Large intestine (tissue), 3 donors: ENCODE measurements around the gene GPR31. TPM values are rescaled to one million over a fixed set of nuclear protein-coding genes. Genes with fewer than 3 reads are reported as not detected.

ENCODE experiments used
- DNase-seq, 2 donors: peaks; one replicate each; pipeline versions ENCODE4 v3.0.0 to v3.0.0-alpha.2; 2013
- H3K27ac ChIP-seq: one replicate; pipeline ENCODE4 v1.5.1; 2013; ENCODE audit warnings: low read length
- H3K27me3 ChIP-seq: 2 replicates; pipeline ENCODE4 v1.6.1; 2013; ENCODE audit warnings: low read length; ENCODE audit not compliant: control insufficient read depth, insufficient read depth
- H3K36me3 ChIP-seq: 2 replicates; pipeline ENCODE4 v1.6.1; 2013; ENCODE audit warnings: low read length; ENCODE audit not compliant: control insufficient read depth, insufficient read depth
- H3K4me1 ChIP-seq: one replicate; pipeline ENCODE4 v1.6.1; 2013; ENCODE audit warnings: low read length; ENCODE audit not compliant: control insufficient read depth, insufficient read depth
- H3K4me3 ChIP-seq: one replicate; pipeline ENCODE4 v1.5.1; 2013; ENCODE audit warnings: low read length
- H3K9me3 ChIP-seq: one replicate; pipeline ENCODE4 v1.6.1; 2013; ENCODE audit warnings: mild to moderate bottlenecking, low read depth, low read length, moderate library complexity; ENCODE audit not compliant: control insufficient read depth
- WGBS: methylation state at CpG from one replicate; pipeline ENCODE4 v1.1.5; 2013; ENCODE audit warnings: low lambda C conversion rate; ENCODE audit not compliant: insufficient coverage; 5-methylcytosine and 5-hydroxymethylcytosine counted together
- polyA plus RNA-seq: library from polyadenylated mRNA; unstranded; fragments of 120-200 nt; gene quantifications from one replicate; pipeline ENCODE4 v1.2.1, GENCODE V29; 2013

The GPR31 gene
- polyA plus RNA-seq, 1 donor, result 0.36 TPM

DNA sequence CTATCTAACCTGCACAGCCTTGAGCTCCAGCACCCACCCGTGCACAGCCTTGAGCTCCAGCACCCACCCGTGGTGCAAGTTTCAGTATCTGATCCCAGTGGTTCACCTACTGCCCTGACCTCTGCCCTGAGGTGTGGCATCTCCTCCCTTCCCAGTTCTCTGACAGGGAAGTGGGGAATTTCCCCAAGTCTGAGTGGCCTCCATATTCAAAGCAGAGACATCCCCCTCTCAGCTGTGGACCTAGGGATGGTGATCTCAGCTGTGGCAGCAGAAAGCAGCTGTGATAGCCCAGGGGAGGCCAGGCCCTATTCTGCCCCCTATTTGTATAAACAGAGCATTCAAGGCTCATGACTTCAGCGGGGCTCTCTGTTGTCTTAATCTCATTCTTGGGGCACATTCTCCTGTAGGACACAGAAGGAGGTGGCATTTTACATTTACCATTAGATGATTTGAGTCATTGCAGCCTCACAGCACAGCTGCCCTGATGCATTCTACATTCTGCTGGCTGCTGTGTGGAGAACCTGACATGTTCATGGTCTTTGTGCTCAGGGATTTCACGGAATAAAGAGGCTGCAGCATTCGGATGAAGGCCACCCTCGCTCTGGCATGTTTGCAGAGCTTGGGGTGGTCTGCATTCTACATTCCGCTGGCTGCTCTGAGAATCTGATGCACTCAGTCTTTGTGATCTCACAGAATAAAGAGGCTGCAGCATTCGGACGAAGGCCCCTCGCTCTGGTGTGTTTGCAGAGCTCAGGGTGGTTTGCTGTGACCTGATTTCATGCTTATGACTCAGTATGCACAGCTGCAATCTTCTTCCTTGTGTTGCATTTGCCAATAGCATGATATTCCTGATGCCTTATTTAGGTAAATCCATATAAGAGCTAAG lies 16.9 kb downstream of the GPR31 start:
- WGBS, result no CpG with 5 or more reads among the region's 10 CpGs
- Histone ChIP-seq H3K9me3 (peaks cover 2% of the 10 kb centered on the region), H3K4me1 (peaks cover 16% of the 10 kb centered on the region), H3K27ac (no peak overlapping the region), H3K4me3 (no peak overlapping the region), H3K36me3 (peaks cover 9% of the 10 kb centered on the region), H3K27me3 (no peaks in the 10 kb centered on the region)
- peak in 1 of 2 donors; percentile 59 for DNase-seq

- Histone ChIP-seq H3K9me3 (peaks cover 2% of the 10 kb centered on the region), H3K27ac (no peak overlapping the region), H3K36me3 (peaks cover 9% of the 10 kb centered on the region), H3K4me1 (peaks cover 16% of the 10 kb centered on the region), H3K27me3 (no peaks in the 10 kb centered on the region), H3K4me3 (no peak overlapping the region)
- no peak for DNase-seq
- WGBS, result no CpG with 5 or more reads among the region's 4 CpGs
Measured at GRCh38 chr6:167139761-167140160, 18.0 kb downstream of the GPR31 start.

GRCh38 chr6:167137881-167138280 lies 19.9 kb downstream of the GPR31 start:
- Histone ChIP-seq H3K27ac (no peak overlapping the region), H3K4me1 (peaks cover 16% of the 10 kb centered on the region), H3K36me3 (peaks cover 9% of the 10 kb centered on the region), H3K9me3 (no peaks in the 10 kb centered on the region), H3K4me3 (no peak overlapping the region), H3K27me3 (no peaks in the 10 kb centered on the region)
- no CpG with 5 or more reads among the region's 6 CpGs for WGBS
- DNase-seq, result no peak

GRCh38 chr6:167137081-167137480 lies 20.7 kb downstream of the GPR31 start:
- peaks cover 16% of the 10 kb centered on the region for H3K4me1 ChIP-seq
- no peaks in the 10 kb centered on the region for H3K27me3 ChIP-seq
- no peak for DNase-seq
- H3K9me3 ChIP-seq, result no peaks in the 10 kb centered on the region
- peaks cover 9% of the 10 kb centered on the region for H3K36me3 ChIP-seq
- WGBS, result no CpG with 5 or more reads among the region's 10 CpGs
- H3K27ac ChIP-seq, result no peak overlapping the region
- H3K4me3 ChIP-seq, result no peak overlapping the region

DNA sequence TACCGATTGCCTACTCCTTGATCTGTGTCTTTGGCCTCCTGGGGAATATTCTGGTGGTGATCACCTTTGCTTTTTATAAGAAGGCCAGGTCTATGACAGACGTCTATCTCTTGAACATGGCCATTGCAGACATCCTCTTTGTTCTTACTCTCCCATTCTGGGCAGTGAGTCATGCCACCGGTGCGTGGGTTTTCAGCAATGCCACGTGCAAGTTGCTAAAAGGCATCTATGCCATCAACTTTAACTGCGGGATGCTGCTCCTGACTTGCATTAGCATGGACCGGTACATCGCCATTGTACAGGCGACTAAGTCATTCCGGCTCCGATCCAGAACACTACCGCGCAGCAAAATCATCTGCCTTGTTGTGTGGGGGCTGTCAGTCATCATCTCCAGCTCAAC lies 21.4 kb downstream of the GPR31 start:
- no CpG with 5 or more reads among the region's 13 CpGs for WGBS
- Histone ChIP-seq H3K9me3 (no peaks in the 10 kb centered on the region), H3K4me1 (peaks cover 10% of the 10 kb centered on the region)

DNA sequence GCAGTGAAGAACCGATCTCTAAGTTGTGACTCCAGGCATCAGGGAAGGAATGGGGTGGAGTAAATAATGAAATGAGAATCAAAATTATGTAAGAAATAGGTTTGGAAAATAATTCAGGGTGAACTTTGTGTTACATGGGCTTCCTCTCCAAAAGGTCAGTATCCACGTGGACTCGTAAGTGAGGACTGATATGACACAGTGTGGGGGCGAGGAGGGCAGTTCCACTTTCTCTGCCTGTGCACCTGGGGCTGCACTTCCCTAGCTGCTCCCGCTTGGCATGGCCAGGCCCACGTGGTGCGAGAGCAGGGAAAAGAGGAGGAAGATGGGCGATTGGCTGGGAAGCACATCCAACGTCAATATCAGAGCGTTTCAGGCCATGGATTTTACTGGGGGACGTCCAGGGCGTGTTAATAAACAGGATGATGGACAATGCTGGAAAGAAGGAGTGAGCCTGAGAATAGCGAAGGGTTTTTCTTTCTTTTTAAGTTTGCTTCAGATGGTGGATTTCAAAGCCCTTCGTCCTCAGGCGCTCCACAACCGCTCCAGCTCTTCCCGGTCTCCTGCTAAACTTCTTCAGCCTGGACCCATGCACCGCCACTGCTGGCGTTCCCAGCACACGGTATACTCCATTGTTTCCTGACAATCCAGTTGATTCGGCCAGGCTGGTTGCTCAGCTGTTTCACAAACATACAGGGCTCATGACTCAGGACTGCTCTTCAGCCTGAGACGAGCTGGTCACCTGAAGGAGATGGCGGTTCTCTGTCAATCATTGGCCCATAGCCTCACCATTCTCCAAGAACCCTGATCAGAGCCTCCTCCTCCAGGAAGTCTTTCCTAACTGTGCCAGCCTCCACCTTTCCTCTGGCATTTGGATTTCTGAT lies 23.1 kb downstream of the GPR31 start:
- no CpG with 5 or more reads among the region's 23 CpGs for WGBS
- H3K27ac ChIP-seq, result no peak overlapping the region
- DNase-seq, result no peak

More for the DNA sequence above, 21.4 kb downstream of the GPR31 start:
- H3K27ac ChIP-seq, result no peak overlapping the region
- H3K36me3 ChIP-seq, result peaks cover 9% of the 10 kb centered on the region
- no peaks in the 10 kb centered on the region for H3K27me3 ChIP-seq
- H3K4me3 ChIP-seq, result no peak overlapping the region
- DNase-seq, result no peak

DNA sequence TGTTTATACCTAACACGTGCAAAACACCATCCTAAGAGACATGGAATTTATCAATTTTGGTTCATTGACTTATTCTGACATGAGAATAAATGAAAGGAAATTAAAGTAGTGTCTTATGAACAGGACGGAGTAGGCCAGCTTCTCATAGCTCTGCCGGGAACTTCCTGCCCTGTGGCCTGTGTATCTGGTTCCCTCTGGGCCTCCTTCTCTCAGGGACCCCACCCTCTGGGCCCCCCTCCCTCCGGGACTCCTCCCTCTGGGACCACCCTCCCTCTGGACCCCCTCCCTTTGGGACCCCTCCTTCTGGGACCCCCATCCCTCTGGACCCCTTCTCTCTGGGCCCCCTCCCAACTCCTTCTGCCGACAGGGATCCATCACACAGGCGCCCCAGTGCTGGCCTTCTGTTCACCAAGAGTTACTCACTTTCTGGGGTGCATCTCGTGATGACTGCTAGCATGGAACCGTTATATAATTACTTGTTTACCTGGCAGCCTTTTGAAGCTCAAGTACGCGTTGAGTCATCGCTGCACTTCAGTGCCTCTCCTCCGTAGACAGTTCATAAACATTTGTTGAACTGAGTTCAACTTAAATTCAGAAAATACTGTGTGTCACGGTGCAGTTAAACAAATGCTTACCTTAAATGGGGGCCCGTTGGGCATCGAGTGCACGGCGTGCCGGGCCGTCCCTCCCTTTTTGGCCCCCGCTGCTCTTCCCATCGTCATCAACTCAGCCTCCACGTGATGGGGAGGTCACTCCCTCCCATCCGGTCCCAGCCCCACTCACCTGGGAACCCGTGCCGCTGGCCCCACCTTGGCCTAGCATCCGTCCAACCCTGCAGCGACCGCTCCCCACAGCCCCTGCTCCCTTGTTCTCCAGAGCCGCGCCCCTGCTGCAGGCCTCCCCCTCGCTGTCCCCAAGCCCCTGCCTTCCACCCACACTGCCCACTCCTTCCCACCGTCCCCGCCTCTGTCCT lies 26.8 kb downstream of the GPR31 start:
- peaks cover 4% of the 10 kb centered on the region for H3K4me1 ChIP-seq
- no peaks in the 10 kb centered on the region for H3K9me3 ChIP-seq
- 63% methylated on average over 1 of the region's 33 CpGs for WGBS
- no peaks in the 10 kb centered on the region for H3K36me3 ChIP-seq
- DNase-seq, result no peak
- no peak overlapping the region for H3K27ac ChIP-seq
- no peaks in the 10 kb centered on the region for H3K27me3 ChIP-seq
- no peak overlapping the region for H3K4me3 ChIP-seq

More for the DNA sequence above, 23.1 kb downstream of the GPR31 start:
- Histone ChIP-seq H3K27me3 (no peaks in the 10 kb centered on the region), H3K4me3 (no peak overlapping the region), H3K4me1 (no peaks in the 10 kb centered on the region), H3K36me3 (peaks cover 9% of the 10 kb centered on the region), H3K9me3 (no peaks in the 10 kb centered on the region)

DNA sequence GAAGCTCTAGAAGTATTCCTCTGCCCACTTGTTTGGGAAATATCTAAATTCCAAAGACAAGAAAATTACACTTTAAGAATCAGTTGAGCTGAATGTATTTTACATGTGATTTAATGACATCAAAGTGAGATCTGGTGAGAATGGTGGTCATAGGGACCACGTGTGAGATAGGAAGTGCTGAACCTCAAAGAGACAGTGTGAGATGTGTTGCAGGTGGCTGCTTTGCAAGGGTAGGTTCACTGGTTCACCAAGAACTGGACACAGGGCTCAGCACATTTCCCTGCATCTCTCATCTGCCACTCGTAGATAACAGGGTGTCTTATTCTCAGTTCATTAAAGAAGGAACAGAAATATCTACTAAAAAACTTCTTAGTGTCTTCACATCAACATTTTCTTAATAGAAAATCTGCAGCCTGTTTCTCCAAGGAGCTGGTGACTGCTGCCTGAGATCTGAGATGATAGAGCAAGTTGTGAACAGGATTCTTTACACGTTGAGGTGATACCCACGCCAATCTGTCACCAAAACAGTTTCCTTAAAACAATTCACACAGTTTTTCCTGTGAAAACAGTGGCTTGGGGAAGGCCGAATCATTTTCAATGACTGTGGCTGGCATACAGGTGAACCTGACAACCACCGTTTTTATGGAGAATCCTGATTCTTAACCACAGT lies 27.6 kb downstream of the GPR31 start:
- H3K4me3 ChIP-seq, result no peak overlapping the region
- DNase-seq, result no peak
- H3K27ac ChIP-seq, result no peak overlapping the region
- H3K4me1 ChIP-seq, result peaks cover 4% of the 10 kb centered on the region
- H3K27me3 ChIP-seq, result no peaks in the 10 kb centered on the region
- no peaks in the 10 kb centered on the region for H3K36me3 ChIP-seq
- no CpG with 5 or more reads among the region's 6 CpGs for WGBS
- H3K9me3 ChIP-seq, result no peaks in the 10 kb centered on the region

GRCh38 chr6:167129562-167129961 lies 28.2 kb downstream of the GPR31 start:
- DNase-seq, result no peak
- Histone ChIP-seq H3K36me3 (no peaks in the 10 kb centered on the region), H3K4me1 (peaks cover 4% of the 10 kb centered on the region), H3K4me3 (no peak overlapping the region), H3K9me3 (no peaks in the 10 kb centered on the region), H3K27me3 (no peaks in the 10 kb centered on the region), H3K27ac (no peak overlapping the region)
- no CpG with 5 or more reads among the region's 4 CpGs for WGBS
